Chondrocyte (in vitro differentiated cells): ENCODE measurements around the gene PPP4R4. TPM values are rescaled to one million over a fixed set of nuclear protein-coding genes. Genes with fewer than 3 reads are reported as not detected.
"Not testable (repeated sequence)": the region's sequence is repeated elsewhere in the genome, so short reads cannot be mapped to it uniquely, and the experiment has no call there.

Source experiments
- DNase-seq: peaks from one replicate; pipeline ENCODE4 v3.0.0; 2021; ENCODE audit warnings: mixed read lengths, low spot score
- H3K27ac Mint-ChIP-seq: one replicate; pipeline ENCODE4 v1.8.0; 2021; ENCODE audit warnings: mild to moderate bottlenecking, moderate library complexity, mixed read lengths; ENCODE audit not compliant: unreplicated experiment
- H3K27me3 Mint-ChIP-seq: 2 replicates; pipeline ENCODE4 v1.8.0; 2021; ENCODE audit warnings: low read depth, mixed read lengths
- H3K36me3 Mint-ChIP-seq: 2 replicates; pipeline ENCODE4 v1.8.0; 2021; ENCODE audit warnings: low read depth, mixed read lengths
- H3K4me1 Mint-ChIP-seq: 2 replicates; pipeline ENCODE4 v1.8.0; 2021; ENCODE audit warnings: low read depth, mild to moderate bottlenecking, mixed read lengths
- H3K4me3 Mint-ChIP-seq: one replicate; pipeline ENCODE4 v1.8.0; 2021; ENCODE audit warnings: mild to moderate bottlenecking, moderate library complexity, mixed read lengths; ENCODE audit not compliant: unreplicated experiment
- H3K9me3 Mint-ChIP-seq: 2 replicates; pipeline ENCODE4 v1.8.0; 2021; ENCODE audit warnings: low read depth, mixed read lengths
- CTCF ChIP-seq: fragments of 200-600 bp; sonication (generic); IDR thresholded peaks from 2 replicates; pipeline ENCODE4 v1.5.0; 2021; ENCODE audit warnings: antibody characterized with exemption, mild to moderate bottlenecking, moderate library complexity
- total RNA-seq: library from RNA; stranded (reverse); gene quantifications from 3 replicates; pipeline ENCODE4 v1.2.1, GENCODE V29; 2021

The PPP4R4 gene
- total RNA-seq, 1 donor from 2014 or later = 0.22 TPM

GRCh38 chr14:94145902-94146527 is 28.1 kb upstream of the PPP4R4 start:
- Mint-ChIP-seq H3K9me3 (no peaks in the 10 kb centered on the region), H3K36me3 (no peaks in the 10 kb centered on the region), H3K4me3 (no peak overlapping the region), H3K27ac (no peak overlapping the region), H3K27me3 (peaks cover 36% of the 10 kb centered on the region), H3K4me1 (no peaks in the 10 kb centered on the region)
- no peak for TF ChIP-seq CTCF
- DNase-seq = no peak

- DNase-seq = no peak
- peaks cover 68% of the 10 kb centered on the region for H3K27me3 Mint-ChIP-seq
- no peak for TF ChIP-seq CTCF
These were observed 21.4 kb upstream of the PPP4R4 start for GRCh38 chr14:94152676-94153075.

GRCh38 chr14:94153750-94154342 is 20.3 kb upstream of the PPP4R4 start:
- Mint-ChIP-seq H3K27me3 (peaks cover 65% of the 10 kb centered on the region), H3K9me3 (peaks cover 4% of the 10 kb centered on the region), H3K27ac (no peak overlapping the region), H3K4me3 (no peak overlapping the region), H3K36me3 (no peaks in the 10 kb centered on the region), H3K4me1 (no peaks in the 10 kb centered on the region)
- no peak for DNase-seq
- no peak for TF ChIP-seq CTCF

More at GRCh38 chr14:94152676-94153075, 21.4 kb upstream of the PPP4R4 start:
- no peaks in the 10 kb centered on the region for H3K4me1 Mint-ChIP-seq
- no peak overlapping the region for H3K4me3 Mint-ChIP-seq
- H3K27ac Mint-ChIP-seq = no peak overlapping the region
- H3K9me3 Mint-ChIP-seq = peaks cover 4% of the 10 kb centered on the region
- no peaks in the 10 kb centered on the region for H3K36me3 Mint-ChIP-seq

- H3K4me3 Mint-ChIP-seq, H3K36me3 Mint-ChIP-seq, H3K4me1 Mint-ChIP-seq, H3K27ac Mint-ChIP-seq, DNase-seq, H3K9me3 Mint-ChIP-seq: not testable (repeated sequence)
- H3K27me3 Mint-ChIP-seq = peaks cover 59% of the 10 kb centered on the region
These were observed 18.0 kb upstream of the PPP4R4 start for GRCh38 chr14:94156143-94156542.

- Mint-ChIP-seq H3K36me3 (no peaks in the 10 kb centered on the region), H3K4me1 (peaks cover 3% of the 10 kb centered on the region), H3K4me3 (no peak overlapping the region), H3K27ac (no peak overlapping the region), H3K27me3 (peaks cover 59% of the 10 kb centered on the region), H3K9me3 (peaks cover 4% of the 10 kb centered on the region)
- DNase-seq = no peak
- TF ChIP-seq CTCF = no peak
These were observed 16.9 kb upstream of the PPP4R4 start for GRCh38 chr14:94157197-94157596.
